Stimulated activated CD4-positive, alpha-beta T cell treated with anti-CD3 and anti-CD28 coated beads, Interleukin-12 subunit alpha, Interleukin-12 subunit beta, amount 100 ng/mL, for 48 hours (primary cell): ENCODE measurements around the gene ALOX15.
"Not testable (repeated sequence)": the region's sequence is repeated elsewhere in the genome, so short reads cannot be mapped to it uniquely, and the experiment has no call there.

Experiments used
- DNase-seq, 3 donors: peaks; one replicate each; pipeline ENCODE4 v3.0.0-alpha.2; 2020; ENCODE audit warnings: low read depth in 2 of 3, low spot score in 1 of 3

The ALOX15 gene

DNA sequence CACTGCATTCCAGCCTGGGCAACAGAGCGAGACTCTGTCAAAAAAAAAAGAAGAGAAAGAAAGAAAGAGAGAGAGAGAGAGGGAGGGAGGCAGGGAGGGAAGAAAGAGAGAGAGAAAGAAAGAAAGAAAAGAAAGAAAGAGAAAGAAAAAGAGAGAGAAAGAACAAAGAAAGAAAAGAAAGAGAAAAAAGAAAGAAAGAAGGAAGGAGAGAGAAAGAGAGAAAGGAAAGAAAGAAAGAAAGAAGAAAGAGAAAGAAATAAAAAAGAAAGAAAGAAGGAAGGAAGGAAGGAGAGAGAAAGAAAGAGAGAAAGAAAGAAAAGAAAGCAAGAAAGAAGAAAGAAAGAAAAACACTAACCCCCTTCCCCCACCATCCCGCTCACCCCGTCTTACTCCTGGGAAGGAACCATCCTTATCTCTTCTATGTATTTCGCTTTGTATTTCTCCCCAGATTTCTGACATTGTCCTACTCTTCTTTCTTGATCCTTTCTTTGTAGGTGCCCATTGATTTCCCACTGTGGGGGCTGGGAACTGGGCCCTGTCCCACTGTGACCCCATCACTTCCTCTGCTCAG, 20.9 kb downstream of the ALOX15 start:
- no peak for DNase-seq

DNA sequence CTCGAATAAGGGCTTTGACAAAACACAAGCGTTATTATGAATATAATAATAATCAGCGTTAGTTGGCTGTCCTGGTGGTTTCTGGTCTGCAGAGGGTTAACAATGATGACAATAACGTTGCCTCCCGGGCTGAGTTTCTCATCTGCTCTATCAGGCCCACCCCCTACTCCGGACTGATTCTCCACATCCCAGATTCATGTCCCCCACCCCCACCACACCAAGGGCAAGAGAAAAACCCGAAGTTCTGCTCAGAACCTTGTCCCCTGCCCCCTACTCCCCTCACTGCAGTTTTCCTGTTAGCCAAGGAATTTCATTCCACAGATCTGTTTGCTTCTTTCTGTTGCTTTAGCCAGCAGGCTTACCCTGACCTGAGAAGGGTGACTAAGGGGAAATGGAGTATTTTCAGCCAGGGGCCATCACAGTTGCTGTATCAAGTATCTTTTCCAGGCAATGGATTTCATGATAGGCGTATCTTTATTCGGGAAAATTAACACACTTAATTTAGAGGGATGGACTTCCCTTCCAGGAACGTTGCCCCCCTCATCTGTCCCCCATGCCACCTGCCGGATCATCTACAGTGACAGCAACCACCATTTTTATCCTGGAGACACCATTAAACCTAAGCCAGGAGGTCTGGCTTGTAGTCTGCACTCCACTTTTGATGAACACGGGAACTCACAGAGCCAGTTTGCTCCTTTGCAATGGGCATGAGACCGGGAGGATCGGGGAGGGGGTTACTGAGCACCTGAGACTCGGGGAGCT, 23.7 kb downstream of the ALOX15 start:
- no peak for DNase-seq

DNA sequence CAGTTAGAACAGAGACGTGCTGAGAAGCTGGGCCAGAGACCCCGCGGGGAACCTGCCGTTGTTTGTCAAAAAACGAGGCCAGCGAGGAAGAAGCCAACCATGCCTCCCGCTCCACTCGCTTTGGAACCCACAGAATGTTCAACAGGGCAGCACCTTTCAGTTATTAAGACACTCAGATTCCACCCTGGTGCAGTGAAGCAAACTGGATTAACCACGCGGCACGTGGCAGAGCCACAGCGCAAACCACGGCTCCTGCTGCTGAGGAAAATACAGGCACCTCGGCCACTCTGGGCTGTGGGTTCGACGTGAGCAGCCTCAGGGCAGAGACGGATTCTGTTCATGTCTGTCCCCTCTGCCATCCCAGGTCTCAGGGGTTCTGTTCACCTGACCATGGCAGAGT, 24.4 kb downstream of the ALOX15 start:
- no peak for DNase-seq

DNA sequence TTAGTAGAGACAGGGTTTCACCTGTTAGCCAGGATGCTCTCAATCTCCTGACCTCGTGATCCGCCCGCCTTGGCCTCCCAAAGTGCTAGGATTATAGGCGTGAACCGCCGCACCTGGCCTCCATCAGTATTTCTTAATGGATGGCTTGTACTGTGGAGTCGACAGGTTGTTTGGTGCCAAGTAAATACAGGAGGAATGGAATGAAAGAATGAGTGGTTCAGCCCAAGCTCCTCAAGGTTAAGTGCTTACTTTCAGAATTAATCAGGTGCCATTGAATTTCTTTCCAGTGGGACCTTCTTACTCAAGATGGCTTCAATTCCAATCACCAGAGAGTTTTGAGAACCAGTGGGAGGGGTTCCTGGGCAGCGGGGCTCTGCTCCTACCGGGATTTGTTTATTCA, 25.0 kb downstream of the ALOX15 start:
- no peak for DNase-seq

DNA sequence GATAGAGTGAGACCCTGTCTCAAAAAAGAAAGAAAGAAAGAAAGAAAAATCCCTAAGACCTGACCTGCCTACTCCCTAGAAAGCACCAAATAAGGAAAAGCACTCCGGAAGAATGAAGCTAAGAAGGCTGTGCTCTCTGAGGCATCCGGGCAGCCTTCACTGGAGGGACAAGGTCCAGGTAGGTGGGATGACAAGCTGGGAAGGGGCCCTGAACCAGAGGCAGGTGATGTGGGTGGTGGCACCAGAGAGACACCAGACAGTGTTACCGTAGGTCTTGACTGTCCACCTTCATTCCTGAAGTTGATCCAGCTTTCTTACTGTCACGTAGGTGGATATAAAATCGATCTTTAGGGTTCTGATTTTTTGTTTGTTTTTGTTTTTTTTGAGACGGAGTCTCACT, 30.8 kb downstream of the ALOX15 start:
- DNase-seq = no peak

DNA sequence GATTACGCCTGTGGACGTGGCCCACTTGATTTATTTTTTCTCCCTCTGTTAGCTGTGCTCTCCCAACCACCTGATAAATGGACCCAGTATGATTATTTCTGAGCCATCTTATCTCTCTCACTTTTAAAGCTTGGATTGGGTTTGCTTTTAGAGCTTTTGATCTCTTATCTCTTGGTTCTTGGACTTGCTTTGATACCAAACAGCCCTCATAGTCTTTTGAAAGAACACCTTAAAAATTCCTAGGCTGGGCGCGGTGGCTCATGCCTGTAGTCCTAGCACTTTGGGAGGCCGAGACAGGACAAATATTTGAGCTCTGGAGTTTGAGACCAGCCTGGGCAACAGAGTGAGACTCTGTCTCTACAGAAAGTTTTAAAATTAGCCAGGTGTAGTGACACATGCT, 31.3 kb downstream of the ALOX15 start:
- DNase-seq = no peak

DNA sequence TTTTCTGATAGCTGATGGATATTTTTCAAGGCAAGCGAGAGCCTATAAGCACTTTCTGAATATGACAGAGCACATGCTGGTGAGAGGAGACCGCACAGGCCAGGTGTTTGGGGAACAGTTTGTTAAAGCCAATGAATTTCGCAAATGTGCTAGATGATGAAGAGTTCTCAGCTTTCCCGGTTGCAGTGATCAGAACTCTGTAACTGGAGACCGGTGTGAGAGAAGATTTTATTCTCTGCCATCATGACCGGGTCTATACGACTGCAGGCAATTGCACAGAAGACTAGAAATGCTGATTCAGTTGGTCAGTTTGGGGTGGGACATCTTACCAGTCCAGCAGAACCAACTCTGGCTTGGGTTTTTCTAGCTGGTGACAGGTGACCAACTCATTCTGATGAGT, 31.7 kb downstream of the ALOX15 start:
- no peak for DNase-seq

DNA sequence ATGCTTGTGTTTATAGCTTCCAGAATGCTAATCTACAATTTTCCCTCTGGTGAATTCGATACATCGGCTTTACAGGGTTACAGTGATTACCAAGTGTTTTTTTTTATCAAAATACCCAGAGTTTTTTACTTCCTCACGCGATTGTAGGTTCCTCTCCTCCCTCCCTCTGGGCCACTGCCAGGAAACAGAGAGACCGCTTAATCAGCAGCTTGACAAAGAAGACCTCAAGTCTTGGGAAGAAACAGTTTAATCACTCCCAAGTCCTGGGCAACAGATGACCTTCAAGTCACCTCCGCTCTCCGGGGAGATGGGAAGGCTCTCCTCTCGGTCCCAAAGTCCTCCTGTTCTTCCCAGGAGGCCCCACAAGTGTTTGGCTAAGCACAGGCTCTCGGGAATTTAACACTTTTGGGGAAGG, 33.7 kb downstream of the ALOX15 start:
- no peak for DNase-seq

DNA sequence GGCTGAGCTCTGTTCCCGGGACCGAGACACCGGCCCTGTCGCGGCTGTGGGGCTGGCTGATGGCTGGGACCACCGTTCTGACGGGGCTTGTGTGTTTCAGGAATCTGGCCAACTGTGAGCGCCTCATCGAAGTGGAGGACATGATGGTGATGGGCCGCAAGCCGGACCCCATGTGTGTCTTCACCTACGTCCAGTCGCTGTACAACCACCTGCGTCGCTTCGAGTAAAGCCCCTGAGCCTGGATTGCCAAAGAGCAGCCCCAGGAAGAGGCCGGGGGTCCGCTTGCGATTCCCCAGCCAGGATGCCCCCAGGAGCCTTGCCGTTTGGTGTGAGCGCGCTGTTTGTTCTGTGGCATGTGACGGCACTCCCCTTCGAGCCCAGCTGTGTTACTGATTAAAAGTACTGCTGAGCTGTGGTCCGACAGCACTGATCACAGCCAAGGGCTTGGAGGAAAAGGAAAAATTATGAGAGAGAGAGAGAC, 34.2 kb downstream of the ALOX15 start:
- no peak for DNase-seq

DNA sequence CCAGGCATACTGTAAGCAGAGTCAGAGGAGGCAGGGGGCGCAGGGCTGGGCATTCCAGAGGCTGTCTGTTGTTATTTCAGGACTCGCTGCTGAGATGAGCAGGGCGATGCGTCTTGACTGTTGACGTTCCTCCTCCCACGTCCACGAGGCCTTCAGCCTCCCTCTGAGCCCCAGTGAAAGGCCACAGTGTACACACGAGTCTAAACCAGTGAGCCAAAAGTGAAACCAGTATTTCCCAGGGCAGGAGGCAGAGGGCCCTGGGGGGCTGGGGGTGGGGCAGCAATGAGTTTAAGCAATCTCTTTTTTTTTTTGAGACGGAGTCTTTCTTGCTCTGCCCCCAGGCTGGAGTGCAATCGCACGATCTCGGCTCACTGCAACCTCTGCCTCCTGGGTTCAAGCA, 35.7 kb downstream of the ALOX15 start:
- DNase-seq = no peak

DNA sequence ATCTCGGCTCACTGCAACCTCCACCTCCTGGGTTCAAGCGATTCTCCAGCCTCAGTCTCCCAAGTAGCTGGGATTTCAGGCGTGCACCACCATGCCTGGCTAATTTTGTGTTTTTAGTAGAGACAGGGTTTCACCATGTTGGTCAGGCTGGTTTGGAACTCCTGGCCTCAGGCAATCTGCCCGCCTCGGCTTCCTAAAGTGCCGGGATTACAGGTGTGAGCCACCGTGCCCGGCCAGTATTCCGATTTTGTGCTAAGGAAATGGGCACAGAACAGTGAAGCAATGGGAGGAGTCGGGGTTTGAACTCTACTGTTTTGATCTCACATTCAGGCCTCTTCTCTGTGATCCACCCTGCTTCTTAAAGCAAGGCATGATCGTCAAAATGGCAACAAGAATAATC, 36.7 kb downstream of the ALOX15 start:
- not testable (repeated sequence) for DNase-seq

DNA sequence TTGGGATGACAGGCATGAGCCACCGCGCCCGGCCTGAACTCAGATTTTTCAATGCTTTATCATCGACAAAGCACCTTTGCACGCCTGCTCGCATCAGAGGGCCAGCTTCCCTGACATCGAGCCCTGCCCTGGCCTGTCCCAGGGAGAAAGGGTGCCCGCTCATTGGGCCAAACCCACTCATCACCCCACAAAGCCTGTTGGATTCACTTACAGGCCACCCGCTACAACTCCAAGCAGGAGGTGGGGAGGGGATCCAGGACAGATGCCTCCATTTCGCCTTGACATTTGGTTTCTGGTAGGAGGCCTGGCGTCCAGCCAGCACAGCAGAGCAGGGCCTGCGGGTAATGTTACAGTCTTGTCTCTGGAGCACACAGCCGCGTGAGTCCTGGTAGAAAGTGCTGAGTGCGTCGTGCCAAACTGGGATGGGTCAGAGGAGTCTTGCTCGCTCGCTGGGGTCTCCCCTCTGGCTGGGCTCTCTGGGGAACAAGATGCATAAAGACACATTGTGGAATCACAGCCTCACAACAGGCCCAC, 37.3 kb downstream of the ALOX15 start:
- DNase-seq = no peak

DNA sequence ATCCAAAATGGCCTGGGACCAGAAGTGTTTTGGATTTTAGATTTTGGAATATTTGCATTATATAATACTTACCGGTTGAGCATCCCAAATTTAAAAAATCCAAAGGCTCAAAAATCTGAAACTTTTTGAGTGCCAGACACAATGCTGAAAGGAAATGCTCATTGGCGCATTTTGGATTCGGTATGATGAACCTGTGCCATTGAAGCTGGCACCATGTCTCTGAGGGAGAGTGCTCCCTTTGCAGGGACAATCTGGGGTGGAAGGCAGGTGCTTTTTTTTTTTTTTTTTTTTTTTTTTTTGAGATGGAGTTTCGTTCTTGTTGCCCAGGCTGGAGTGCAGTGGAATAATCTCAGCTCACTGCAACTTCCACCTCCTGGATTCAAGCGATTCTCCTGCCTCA, 39.4 kb downstream of the ALOX15 start:
- DNase-seq = no peak

DNA sequence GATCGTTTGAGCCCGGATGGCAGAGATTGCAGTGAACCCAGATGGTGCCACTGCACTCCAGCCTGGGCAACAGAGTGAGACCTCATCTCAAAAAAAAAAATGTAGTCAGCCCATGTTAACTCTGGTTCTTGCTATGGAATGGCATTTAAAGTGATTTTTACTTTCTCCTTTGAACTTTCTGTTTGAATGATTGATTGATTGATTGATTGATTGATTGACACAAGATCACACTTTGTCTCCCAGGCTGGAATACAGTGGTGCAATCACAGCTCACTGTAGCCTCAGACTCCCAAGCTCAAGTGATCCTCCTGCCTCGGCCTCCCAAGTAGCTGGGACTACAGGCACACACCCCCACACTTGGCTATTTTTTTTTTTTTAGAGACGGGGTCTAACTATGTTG, 40.2 kb downstream of the ALOX15 start:
- DNase-seq = no peak

DNA sequence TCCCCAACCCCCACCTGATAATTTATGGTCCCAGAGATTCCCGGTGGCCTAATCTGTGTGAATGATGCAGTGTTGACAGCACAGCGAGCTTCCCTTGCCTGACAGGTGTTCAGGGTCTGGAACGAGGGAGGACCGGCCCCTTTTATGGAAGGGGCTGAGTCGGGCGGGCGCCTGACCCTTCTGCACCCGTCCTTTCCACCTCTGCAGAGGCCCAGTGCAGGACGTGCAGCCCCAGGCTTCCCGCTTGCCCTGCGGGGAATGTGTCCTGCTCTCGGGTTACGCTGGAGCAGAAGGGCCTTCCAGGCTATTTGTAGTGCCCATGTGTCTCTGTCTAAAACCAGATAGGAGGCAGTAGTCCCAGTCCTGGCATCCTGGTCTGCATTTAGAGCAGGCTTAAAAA, 40.9 kb downstream of the ALOX15 start:
- no peak for DNase-seq

DNA sequence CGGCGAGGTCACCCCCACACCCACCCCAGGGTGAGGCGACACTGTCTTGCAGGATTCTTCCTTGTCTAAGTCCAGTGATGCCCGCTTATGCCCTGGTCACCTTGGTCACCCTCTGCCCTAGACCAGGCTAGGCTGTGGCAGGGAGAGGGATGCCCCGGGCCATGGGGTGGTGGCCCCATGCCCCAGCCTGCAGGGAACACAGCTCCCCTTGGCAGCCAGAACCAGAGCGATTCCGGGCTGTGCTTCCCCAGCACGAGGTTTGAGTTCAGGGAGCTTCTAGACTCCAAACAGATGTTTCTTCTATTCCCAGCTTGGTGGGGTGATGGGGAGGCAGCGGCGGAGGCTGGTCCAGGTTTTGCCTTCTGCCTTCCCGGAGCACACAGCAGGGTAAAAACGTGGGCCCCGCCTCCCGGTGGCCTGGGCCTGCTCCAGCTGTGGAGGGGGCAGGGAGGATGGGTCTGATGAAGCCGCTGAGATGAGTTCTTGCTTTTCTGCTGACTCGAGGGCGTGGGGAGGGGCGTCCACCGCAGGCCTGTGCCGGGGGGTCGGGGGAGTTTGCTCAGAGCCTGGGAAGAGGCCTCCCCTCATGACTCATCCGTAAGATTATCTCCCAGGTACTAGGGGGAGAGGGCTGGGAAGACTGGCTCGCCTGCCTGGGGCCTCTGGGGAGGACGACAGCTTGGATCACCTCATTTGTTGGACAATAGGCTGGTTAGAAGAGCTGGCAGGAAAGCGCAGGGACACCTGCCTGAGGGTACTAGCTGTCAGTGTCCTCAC, 41.8 kb downstream of the ALOX15 start:
- no peak for DNase-seq

DNA sequence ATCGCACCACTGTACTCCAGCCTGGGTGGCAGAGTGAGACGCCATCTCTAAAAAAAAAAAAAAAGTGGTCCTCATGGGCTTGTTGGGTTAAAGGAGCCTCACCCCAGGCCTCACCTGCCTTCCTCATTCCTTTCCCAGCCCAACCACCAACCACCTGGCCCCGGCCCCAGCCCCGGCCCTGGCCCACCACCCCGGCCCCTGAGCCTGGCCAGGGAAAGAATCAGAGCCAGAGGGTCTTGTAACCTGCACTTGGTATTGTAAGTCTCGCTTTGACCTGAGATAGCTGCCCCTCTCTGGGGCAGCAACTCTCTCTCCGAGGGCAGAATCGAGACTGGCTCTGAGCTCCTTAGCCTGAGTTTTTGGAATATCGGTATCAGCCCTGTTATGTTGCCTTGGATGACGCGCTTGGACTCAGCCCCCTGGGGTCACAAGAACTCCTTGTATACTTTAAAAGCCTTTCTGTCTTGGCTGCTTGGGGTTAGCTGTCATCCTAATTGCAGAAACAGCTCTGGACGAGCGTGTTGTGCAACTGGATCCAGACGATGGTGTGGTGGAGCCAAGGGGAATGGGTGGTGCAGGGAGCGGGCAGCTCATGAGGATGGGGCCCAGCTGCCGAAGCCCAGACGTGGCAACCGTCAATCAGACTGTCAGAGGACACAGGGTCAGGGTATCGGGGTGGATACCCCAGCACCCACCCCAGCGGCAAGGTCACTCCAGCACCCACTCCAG, 42.5 kb downstream of the ALOX15 start:
- no peak for DNase-seq

DNA sequence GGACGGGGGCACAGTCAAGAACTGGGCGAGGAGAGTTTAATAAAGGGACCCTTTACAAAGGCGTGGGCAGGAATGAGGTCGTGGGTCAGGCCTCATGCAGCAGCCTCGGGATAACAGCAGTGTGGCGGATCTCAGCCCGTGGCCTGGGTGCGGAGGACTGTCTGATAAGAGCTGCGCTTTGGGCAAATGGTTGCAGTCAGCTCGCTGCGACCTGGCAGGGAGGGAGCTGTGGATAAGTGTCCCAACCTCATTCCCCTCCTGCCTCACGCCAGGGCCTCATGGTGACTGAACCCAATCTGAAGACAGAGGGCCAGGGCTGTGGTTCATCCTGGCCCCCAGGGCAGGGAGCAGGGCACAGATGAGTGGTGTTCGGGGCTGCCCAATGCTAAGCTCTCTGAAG, 43.5 kb downstream of the ALOX15 start:
- no peak for DNase-seq

DNA sequence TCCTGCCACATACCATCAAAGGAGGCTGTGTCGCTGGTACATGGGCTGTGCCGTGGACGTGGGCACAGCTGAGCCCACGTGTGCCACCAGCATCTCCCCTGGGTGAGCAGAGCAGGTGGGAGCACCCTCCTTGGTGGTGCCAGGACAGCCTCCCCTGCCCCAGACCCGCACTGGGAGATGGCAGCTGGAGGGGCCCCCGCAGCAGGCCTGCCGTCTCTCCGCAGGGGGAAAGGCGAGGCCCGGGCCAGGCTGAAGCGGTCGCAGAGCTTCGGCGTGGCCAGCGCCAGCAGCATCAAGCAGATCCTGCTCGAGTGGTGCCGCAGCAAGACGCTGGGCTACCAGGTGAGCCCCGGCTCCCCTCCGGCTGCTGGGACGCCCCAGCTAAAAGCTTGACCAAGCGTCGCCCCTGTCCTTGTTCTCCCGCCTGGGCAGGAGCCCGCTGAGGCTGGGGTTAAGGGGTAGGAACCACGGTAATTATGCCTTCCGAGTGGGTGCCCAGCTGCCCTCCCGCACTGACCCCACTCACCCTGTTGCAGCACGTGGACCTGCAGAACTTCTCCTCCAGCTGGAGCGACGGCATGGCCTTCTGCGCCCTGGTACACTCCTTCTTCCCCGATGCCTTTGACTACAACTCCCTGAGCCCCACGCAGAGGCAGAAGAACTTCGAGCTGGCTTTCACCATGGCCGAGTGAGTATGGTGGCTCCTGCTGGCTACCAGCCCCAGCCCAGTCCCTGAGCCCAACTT, 44.7 kb downstream of the ALOX15 start:
- no peak for DNase-seq

DNA sequence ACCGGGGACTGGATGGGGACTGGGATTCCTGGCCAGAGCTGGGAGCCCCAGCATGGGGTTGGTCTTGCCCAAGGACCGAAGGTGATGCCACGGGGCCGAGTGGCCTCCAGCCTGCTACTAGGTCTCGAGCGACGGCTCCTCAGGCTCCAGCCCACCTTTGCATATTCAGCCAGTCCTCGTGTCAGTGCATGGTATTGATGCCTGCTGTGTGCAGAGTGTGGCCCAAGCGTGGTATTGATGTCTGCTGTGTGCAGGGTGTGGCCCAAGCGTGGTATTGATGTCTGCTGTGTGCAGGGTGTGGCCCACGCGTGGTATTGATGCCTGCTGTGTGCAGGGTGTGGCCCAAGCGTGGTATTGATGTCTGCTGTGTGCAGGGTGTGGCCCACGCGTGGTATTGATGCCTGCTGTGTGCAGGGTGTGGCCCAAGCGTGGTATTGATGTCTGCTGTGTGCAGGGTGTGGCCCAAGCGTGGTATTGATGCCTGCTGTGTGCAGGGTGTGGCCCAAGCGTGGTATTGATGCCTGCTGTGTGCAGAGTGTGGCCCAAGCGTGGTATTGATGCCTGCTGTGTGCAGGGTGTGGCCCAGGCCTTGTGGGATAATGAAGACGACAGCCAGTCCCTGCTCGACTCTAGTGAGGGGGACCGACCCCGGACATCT, 45.7 kb downstream of the ALOX15 start:
- not testable (repeated sequence) for DNase-seq
